VCaP (cell line): ENCODE results near the gene CHAMP1.
A peak's percentile ranks its signal among the peaks of the same experiment; 100 is the strongest.
"Not testable (repeated sequence)": the region's sequence is repeated elsewhere in the genome, so short reads cannot be mapped to it uniquely, and the experiment has no call there.

ENCODE experiments used
- H3K27ac ChIP-seq: fragments of 450-650 bp; 2 replicates; pipeline ENCODE4 v1.5.1; 2017
- CTCF ChIP-seq: fragments of 450-650 bp; conservative IDR thresholded peaks from 2 replicates; pipeline ENCODE4 v1.5.1; 2017; ENCODE audit warnings: mild to moderate bottlenecking, moderate library complexity

Gene CHAMP1

GRCh38 chr13:114339857-114340534 is 25.7 kb downstream of the CHAMP1 start:
- H3K27ac ChIP-seq = no peak overlapping the region
- peak; percentile 66 for TF ChIP-seq CTCF

GRCh38 chr13:114341003-114341777 is 26.9 kb downstream of the CHAMP1 start:
- no peak overlapping the region for H3K27ac ChIP-seq
- TF ChIP-seq CTCF = no peak

GRCh38 chr13:114347256-114347655 is 33.0 kb downstream of the CHAMP1 start:
- H3K27ac ChIP-seq = not testable (repeated sequence)

- not testable (repeated sequence) for H3K27ac ChIP-seq
Measured at GRCh38 chr13:114352763-114353162, 38.5 kb downstream of the CHAMP1 start.

GRCh38 chr13:114353382-114353781 is 39.1 kb downstream of the CHAMP1 start:
- not testable (repeated sequence) for H3K27ac ChIP-seq
